Hepatocyte (in vitro differentiated cells): ENCODE data around the gene AIP. TPM values are rescaled to one million over a fixed set of nuclear protein-coding genes. Genes with fewer than 3 reads are reported as not detected.

Source experiments
- DNase-seq: peaks from one replicate; pipeline ENCODE4 v3.0.0-alpha.2; 2016; ENCODE audit warnings: low spot score
- H2AFZ ChIP-seq: fragments of 200-600 bp; sonication (generic); 2 replicates; pipeline ENCODE4 v1.6.0; 2016; ENCODE audit warnings: antibody characterized with exemption, mild to moderate bottlenecking
- H3K27ac ChIP-seq: fragments of 200-600 bp; sonication (generic); 2 replicates; pipeline ENCODE4 v1.5.1; 2016; ENCODE audit warnings: mild to moderate bottlenecking
- H3K27me3 ChIP-seq: fragments of 200-600 bp; sonication (generic); 2 replicates; pipeline ENCODE4 v1.6.1; 2016
- H3K36me3 ChIP-seq: fragments of 200-600 bp; sonication (generic); replicated peaks from 2 replicates; pipeline ENCODE4 v1.5.1; 2016; ENCODE audit warnings: low read depth; ENCODE audit not compliant: insufficient read depth
- H3K4me1 ChIP-seq: fragments of 200-600 bp; sonication (generic); 2 replicates; pipeline ENCODE4 v1.5.1; 2016; ENCODE audit warnings: mild to moderate bottlenecking, moderate library complexity; ENCODE audit not compliant: insufficient read depth
- H3K4me2 ChIP-seq: fragments of 200-600 bp; sonication (generic); 2 replicates; pipeline ENCODE4 v1.6.0; 2016
- H3K4me3 ChIP-seq: fragments of 200-600 bp; sonication (generic); 2 replicates; pipeline ENCODE4 v1.5.1; 2016; ENCODE audit warnings: mild to moderate bottlenecking
- H3K79me2 ChIP-seq: fragments of 200-600 bp; sonication (generic); 2 replicates; pipeline ENCODE4 v1.6.0; 2017; ENCODE audit warnings: mild to moderate bottlenecking
- H3K9me2 ChIP-seq: fragments of 200-600 bp; sonication (generic); replicated peaks from 2 replicates; pipeline ENCODE4 v1.6.0; 2017; ENCODE audit warnings: mild to moderate bottlenecking; ENCODE audit not compliant: insufficient read depth
- H3K9me3 ChIP-seq: fragments of 200-600 bp; sonication (generic); 2 replicates; pipeline ENCODE4 v1.5.1; 2016; ENCODE audit warnings: low read depth, mild to moderate bottlenecking
- H4K20me1 ChIP-seq: fragments of 200-600 bp; sonication (generic); 2 replicates; pipeline ENCODE4 v1.6.0; 2016; ENCODE audit warnings: mild to moderate bottlenecking; ENCODE audit not compliant: insufficient read depth, poor library complexity, severe bottlenecking
- EZH2 ChIP-seq: fragments of 200-600 bp; sonication (generic); IDR thresholded peaks from 2 replicates; pipeline ENCODE4 v1.6.1; 2016; ENCODE audit warnings: antibody characterized with exemption, mild to moderate bottlenecking, borderline replicate concordance
- EZH2phosphoT487 ChIP-seq: fragments of 200-600 bp; sonication (generic); IDR thresholded peaks from one replicate; pipeline ENCODE4 v1.6.1; 2018; ENCODE audit warnings: antibody characterized with exemption, mild to moderate bottlenecking, low read depth, moderate library complexity; ENCODE audit not compliant: unreplicated experiment, severe bottlenecking
- WGBS: methylation state at CpG from one replicate; pipeline ENCODE4 v1.1.6; 2016; ENCODE audit warnings: low lambda C conversion rate; ENCODE audit errors: missing lambda C conversion rate; 5-methylcytosine and 5-hydroxymethylcytosine counted together
- polyA plus RNA-seq: library from polyadenylated mRNA; unstranded; fragments of >200 nt; fragmentation: Nextera tagmentation; extraction: Ambion mirVana; gene quantifications from 2 replicates; pipeline ENCODE4 v1.2.1, GENCODE V29; 2016
- total RNA-seq: library from RNA; depleted of rRNA; stranded (reverse); fragments of >200 nt; gene quantifications from 2 replicates; pipeline ENCODE4 v1.2.3, GENCODE V29; 2014
- TF ChIP-seq, protein P1 (sequence below): fragments of 200-600 bp; sonication (generic); IDR thresholded peaks from 2 replicates; pipeline ENCODE4 v1.5.1; 2016; ENCODE audit warnings: antibody characterized with exemption, mild to moderate bottlenecking; ENCODE audit not compliant: poor library complexity

The AIP gene
- total and polyA plus RNA-seq, 2 experiments from 2014 or later, result 35.3 to 45.2 TPM

DNA sequence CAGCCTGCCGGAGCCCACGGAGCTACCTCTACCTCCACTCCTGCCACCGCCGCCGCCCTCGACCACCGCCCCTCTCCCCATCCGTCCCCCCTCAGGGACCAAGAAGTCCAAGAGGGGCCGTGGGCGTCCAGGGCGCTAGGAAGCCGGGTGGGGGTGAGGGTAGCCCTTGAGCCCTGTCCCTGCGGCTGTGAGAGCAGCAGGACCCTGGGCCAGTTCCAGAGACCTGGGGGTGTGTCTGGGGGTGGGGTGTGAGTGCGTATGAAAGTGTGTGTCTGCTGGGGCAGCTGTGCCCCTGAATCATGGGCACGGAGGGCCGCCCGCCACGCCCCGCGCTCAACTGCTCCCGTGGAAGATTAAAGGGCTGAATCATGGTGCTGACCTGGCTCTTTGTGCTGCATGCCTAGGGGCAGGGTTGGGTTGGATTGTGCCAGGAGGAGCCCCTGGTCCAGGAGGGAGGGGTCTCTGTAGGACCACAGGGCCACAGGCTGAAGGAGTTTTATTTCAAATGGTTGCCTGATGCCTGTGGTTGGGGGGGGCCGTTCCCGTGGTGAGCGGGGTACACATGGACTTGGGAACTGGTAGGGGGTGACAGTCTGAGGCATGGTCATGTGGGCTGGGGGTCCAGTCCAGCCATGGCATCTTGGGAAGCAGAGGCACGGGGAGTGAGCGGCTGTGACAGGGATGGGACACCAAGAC lies 47.6 kb upstream of the AIP start:
- Histone ChIP-seq H4K20me1 (no peaks in the 10 kb centered on the region), H3K36me3 (no peaks in the 10 kb centered on the region)
- 89% methylated on average over 19 of the region's 26 CpGs for WGBS

DNA sequence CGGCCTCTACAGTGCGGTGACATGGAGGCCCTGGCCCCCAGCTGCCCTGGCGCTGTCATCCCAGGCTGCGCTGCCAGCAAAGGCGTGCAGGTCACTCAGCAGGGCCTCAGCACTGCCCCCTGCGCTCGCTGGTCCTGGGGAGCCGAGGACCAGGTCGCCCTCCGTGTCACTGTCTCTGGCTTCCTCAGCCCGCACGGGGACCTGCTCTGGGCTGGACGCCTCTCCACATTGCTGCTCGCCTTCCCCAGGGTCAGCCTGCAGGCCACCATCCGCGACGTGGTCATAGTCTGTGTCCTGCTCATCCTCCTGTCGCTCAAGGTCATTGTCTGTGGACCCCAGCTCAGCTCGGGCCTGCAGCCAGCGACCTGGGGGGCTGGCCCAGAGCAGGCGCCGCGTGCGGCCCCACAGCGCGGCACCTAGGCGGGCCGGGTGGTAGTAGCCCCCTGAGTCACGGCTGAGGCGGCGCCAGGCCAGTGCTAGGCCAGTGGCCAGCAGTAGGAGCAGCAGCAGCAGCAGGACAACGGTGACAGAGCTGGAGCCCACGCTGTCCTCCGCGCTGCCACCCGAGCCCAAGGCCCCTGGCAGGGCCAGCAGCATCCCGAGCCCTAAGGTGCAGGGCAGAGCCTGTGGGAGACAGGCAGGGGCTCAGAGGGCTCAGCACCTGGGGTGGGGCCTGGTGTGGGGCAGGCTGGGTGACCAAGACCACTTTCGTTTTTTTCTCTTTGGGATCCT lies 46.9 kb upstream of the AIP start:
- no peak for DNase-seq
- Histone ChIP-seq H3K4me2 (no peak overlapping the region), H3K9me3 (no peaks in the 10 kb centered on the region), H3K27me3 (no peaks in the 10 kb centered on the region), H2AFZ (no peak overlapping the region), H3K4me1 (no peaks in the 10 kb centered on the region), H3K9me2 (no peaks in the 10 kb centered on the region), H3K36me3 (no peaks in the 10 kb centered on the region), H3K27ac (no peak overlapping the region), H4K20me1 (no peaks in the 10 kb centered on the region), H3K4me3 (no peak overlapping the region), H3K79me2 (no peaks in the 10 kb centered on the region)
- TF ChIP-seq EZH2 (no peak), EZH2phosphoT487 (no peak)
- TF ChIP-seq, protein P1, sequence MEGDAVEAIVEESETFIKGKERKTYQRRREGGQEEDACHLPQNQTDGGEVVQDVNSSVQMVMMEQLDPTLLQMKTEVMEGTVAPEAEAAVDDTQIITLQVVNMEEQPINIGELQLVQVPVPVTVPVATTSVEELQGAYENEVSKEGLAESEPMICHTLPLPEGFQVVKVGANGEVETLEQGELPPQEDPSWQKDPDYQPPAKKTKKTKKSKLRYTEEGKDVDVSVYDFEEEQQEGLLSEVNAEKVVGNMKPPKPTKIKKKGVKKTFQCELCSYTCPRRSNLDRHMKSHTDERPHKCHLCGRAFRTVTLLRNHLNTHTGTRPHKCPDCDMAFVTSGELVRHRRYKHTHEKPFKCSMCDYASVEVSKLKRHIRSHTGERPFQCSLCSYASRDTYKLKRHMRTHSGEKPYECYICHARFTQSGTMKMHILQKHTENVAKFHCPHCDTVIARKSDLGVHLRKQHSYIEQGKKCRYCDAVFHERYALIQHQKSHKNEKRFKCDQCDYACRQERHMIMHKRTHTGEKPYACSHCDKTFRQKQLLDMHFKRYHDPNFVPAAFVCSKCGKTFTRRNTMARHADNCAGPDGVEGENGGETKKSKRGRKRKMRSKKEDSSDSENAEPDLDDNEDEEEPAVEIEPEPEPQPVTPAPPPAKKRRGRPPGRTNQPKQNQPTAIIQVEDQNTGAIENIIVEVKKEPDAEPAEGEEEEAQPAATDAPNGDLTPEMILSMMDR, result no peak
- 95% methylated on average over 37 of the region's 38 CpGs for WGBS

More for the DNA sequence above, 47.6 kb upstream of the AIP start:
- Histone ChIP-seq H3K27ac (no peak overlapping the region), H2AFZ (no peak overlapping the region), H3K4me2 (no peak overlapping the region), H3K79me2 (peaks cover 6% of the 10 kb centered on the region), H3K9me3 (no peaks in the 10 kb centered on the region), H3K27me3 (no peaks in the 10 kb centered on the region), H3K4me1 (no peaks in the 10 kb centered on the region), H3K9me2 (no peaks in the 10 kb centered on the region), H3K4me3 (no peak overlapping the region)
- no peak for TF ChIP-seq EZH2
- DNase-seq, result no peak

DNA sequence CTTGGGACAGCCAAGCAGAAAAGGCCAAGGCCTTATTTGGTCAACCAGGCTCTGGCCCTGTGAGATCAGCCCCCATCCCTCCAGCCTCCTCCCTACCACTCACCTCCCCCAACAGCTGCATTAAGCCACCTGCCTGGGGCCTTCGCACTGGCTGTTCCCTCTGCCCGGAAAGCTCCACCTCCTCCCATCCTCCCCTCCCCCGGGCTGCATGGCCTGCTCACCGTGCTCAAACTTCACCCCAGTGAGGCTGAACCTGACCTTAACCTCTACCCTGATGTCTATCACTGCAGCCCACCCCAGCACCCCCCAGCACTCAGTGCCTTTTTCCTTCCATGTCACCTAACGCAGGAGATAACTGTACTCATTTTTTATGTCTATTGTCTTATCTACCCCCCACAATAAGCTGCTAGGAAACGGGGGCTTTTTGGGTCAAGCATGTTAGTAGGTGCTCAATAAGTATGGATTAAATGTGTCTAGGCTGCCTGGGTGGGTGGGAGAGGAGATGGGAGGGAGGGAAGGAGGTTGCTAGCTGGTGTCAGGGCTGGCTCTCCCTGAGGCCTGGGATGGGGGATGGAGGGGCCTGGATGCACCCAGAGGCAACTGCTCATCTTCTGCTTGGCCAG lies 46.3 kb upstream of the AIP start:
- H3K4me3 ChIP-seq, result no peak overlapping the region
- H3K79me2 ChIP-seq, result no peaks in the 10 kb centered on the region
- WGBS, result 67% methylated on average over 6 of the region's 6 CpGs
- H3K4me1 ChIP-seq, result no peaks in the 10 kb centered on the region
- DNase-seq, result no peak
- H4K20me1 ChIP-seq, result no peaks in the 10 kb centered on the region
- no peak overlapping the region for H3K4me2 ChIP-seq
- H3K36me3 ChIP-seq, result no peaks in the 10 kb centered on the region
- no peaks in the 10 kb centered on the region for H3K9me2 ChIP-seq
- no peak overlapping the region for H2AFZ ChIP-seq
- H3K27me3 ChIP-seq, result no peaks in the 10 kb centered on the region
- H3K9me3 ChIP-seq, result no peaks in the 10 kb centered on the region
- no peak overlapping the region for H3K27ac ChIP-seq
- no peak for TF ChIP-seq EZH2
- TF ChIP-seq, protein P1, result no peak
- TF ChIP-seq EZH2phosphoT487, result no peak
